Activated CD8-positive, alpha-beta memory T cell treated with anti-CD3 and anti-CD28 coated beads, Interleukin-2, amount 50 U/mL, for 4 hours (primary cell): ENCODE measurements around the gene ITK.

Experiments
- DNase-seq: peaks from one replicate; pipeline ENCODE4 v3.0.0-alpha.2; 2020

The ITK gene

DNA sequence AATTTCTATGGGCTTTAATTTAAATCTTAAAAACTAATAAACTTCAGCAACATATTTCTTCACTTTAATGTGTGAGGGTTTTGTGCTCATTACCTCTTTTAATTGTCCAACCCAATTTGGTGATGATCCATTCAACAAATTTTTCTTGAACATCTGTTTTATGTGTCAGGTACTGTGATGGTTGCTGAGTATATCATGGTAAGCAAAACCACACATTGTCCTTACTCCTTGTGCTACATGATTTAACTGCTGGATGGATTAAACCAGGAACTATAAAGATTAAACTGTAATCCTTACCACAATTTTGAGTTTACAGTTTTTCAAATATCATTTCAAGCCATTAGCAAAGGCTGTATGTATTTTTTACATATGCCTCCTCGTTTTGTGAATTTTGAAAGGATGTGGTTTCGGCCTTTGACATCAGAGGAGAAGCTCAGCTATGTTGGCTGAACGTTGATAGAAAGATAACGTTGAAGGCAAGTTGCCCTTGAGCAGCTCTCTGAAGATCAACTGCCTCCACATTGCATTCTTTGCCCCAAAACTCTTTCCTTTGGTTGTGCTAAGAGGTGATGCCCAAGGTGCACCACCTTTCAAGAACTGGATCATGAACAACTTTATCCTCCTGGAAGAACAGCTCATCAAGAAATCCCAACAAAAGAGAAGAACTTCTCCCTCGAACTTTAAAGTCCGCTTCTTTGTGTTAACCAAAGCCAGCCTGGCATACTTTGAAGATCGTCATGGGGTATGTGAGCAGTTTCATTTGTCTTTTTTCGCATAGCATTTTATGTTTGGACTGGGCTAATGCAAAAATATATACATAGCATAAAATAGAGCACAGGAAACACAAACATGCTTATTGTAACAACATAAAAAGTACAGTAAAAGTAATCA is at the start of gene ITK:
Gene ITK (plus strand): TSS at position 467 of the 891 bp plus-strand sequence. CDS start 138 bp downstream, at position 605.
- DNase-seq: no peak

DNA sequence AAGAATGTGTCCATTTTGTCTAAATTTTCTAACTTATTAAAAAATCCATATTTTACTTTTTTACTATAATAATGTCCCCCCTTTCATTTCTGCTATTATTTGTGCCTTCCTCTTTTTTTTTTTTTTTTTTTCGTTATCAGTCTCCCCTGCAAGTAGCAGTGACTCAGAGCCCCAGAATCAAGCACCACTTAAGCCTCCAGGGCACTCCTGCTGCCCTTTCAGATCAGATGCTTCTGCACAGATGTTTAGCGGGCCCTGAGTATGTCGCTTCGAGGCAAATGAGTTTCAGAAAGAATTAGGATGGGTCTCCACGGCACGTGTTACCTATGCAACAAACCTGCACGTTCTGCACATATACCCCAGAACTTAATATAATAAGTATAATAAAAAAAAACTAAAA is 49.7 kb upstream of the ITK start:
- DNase-seq: no peak

DNA sequence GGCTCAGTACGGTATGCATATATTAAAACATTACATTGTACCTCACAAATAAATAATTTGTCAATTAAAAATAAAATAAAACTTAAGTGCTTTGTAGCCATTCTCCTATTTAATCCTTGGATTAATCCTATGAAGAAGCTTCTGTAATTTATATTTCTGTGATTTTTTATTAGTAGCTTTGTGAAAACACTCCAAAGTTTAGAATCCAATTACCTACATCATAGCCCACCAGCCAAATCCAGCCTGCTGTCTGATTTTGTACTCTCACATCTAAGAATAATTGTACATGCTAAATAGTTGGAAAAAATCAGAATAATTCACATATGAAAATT is 48.4 kb upstream of the ITK start:
- DNase-seq: no peak

DNA sequence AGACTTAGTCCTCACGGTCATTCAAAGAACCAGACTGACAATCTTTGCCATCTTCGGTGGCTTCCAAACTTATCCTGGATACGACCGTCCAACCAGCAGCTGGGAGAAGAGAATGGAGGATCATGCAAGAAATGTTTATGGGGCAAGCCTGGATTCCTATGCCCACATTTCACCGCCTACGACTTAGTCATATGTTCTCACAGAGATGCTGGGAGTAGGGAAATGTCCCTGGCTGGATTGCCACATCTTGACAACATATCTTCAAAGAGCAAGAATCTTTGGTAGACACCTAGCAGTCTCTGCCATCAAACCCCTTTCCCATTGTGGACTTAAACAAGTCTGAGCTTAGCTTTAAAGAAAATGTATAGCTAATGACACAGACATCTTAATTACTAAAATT is 42.9 kb upstream of the ITK start:
- no peak for DNase-seq

DNA sequence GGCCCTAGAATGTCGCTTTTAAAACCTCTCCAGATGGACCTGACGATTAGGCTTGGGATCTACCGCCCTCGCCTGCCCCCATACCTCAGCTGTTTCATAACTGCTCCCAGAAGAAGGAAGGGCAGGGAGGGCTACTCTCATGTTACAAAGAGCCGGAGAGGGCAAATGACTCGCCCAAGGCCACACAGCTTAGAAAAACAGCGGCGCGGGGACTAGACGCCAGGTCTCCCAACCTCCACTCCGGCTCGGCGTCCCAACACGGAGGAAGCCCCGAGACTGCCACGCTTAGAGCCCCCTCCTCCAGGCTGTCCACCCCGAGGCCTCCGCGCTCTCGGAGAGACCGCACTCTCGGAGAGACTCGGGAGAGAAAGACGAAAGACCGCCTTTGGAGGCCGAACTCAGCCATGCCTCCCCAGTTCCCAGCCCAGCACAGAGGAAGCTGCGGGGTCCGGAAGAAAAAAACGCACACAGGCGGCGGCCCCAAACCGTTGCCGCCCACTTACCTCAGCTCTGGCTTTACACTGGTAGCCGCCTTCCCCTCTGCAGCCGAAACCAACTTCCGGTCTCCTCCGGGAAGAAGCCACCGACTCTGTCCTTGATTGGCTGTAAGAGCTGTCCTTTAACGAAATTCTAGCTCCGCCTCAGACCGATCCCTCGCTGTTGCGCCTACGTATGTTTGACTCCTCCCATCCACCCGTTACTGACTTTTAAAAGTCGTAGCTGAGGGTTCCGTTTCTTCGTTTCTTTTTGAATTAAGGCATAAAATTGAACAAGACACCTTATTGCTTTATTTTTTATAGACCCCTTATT is 38.1 kb upstream of the ITK start, which contains the start of gene MED7:
Gene MED7 (minus strand): TSS at position 549 of the 810 bp plus-strand sequence. CDS start 3,434 bp downstream, outside the sequence.
- peak; percentile 85 for DNase-seq

DNA sequence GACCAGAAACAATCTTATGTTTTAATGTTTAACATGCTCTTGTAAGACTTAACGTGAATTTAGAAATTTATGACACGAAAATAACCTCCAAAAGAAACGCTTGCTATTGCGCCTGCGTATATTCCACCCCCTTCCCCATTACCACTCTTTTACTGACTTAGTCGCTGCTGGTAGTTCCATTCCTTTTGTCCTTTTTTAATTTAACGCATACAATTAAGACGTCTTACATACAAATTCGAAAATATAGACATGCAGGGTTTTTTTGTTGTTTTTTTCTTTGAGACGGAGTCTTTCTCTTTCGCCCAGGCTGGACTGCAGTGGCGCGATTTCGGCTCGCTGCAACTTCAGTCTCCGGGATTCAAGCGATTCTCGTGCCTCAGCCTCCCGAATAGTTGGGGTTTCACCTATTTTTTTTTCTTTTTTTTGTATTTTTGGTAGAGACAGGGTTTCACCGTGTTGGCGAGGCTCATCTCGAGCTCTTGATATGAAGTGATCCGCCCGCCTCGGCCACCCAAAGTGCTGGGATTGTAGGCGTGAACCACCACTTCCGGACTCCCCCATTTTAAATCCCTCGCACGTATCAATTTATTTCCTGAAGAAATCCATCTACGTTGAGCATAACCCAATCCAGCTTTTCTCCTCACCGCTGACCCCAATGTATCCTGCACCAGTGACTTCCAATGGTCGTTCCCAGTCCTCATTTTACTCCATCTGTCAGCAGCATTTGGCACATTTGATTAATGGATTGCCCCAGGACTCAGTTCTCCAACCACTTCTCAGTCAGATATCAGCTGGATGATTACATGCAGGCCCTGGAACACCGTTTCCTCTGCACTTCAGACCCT is 37.3 kb upstream of the ITK start:
- peak; percentile 28 for DNase-seq

DNA sequence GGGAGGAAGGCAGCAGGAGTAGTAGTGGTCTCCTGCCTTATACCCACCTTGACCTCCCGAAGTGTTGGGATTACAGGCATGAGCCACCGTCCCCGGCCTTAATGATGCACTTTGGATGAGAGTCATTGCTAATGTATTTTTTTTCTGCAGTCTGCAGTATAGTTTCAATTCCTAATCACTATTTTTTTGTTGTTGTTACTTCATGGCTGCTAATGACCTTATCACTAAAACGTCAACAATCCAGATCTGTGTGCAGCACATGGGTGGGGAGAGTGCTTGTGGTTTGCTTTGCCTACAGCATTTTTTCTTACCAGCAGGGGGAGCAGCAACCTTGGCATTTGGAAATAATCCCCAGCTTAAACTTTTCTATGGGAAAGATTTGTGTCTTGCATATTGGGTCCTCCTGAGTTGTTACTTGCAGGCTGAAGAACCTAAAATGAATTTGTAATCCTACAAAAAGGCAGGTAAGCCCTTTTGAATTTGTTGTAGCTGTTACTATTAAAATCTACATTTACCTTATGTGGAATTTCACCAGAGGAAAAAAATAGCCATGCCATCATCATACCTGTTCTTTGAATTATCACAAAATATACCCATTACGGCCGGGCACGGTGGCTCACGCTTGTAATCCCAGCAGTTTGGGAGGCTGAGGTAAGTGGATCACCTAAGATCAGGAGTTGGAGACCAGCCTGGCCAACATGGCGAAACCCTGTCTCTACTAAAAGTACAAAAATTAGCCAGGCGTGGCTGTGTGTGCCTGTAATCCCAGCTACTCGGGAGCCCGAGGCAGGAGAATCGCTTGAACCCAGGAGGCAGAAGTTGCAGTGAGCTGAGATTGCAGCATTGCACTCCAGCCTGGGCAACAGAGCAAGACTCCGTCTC is 31.7 kb upstream of the ITK start:
- DNase-seq: peak; percentile 81

DNA sequence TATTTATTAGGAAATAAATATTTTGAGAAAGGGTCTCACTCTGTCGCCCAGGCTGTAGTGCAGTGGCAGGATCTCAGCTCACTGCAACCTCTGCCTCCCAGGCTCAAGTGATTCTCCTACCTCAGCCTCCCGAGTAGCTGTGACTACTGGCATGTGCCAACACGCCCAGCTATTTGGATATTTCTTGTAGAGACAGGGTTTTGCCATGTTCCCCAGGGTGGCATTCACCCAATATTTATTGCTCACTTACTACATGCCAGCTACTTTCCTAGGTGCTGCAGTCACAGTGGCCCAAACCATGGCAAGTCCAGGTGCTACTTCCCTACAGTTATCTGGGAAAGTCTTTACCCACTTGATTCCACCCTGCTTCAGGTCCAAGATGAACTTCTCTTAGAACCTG is 29.6 kb upstream of the ITK start:
- DNase-seq: no peak

DNA sequence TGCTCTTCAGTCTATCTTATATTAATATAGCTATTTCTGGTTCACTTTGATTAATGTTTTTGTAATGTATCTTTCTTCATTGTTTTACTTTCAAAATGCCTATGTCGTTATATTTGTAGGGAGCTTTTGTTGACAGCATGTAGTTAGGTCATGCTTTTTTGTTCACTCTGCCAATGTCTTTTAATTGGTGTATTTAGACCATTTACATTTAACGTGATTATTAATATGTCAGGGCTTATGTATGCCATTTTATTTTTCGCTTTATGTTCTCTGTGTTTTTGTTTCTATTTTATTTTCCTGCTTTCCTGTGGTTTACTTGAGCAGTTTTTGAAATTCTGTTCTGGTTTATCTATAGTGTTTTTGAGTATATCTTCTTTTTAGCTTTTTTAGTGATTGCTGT is 25.3 kb upstream of the ITK start:
- no peak for DNase-seq

DNA sequence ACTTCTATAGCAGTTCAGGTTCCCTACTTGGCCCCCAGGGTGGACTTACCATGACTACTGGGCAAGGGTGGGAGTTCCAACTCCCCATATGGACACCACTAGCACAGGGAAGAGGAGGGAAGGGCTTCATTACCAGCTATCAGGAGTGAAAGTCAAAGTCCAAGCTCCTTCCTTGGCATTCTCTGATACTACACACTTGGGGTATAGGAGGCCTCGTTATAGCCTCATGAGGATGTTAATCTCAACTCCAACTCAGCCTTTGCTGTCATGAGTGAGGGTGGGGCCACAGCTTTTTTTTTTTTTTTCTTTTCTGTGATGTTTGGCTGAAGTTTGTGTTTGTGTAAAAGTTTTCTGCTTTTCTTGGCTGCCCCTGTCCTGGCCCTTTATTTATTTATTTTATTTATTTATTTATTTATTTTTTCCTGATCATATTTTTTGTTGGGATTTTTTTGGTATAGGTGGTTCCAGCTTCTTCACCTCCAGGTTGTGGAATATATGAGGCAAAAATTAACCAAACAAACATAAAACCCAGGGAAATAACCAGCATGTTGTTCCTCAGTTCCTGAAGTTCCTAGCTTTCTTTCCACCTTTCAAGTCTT is 23.2 kb upstream of the ITK start:
- no peak for DNase-seq

DNA sequence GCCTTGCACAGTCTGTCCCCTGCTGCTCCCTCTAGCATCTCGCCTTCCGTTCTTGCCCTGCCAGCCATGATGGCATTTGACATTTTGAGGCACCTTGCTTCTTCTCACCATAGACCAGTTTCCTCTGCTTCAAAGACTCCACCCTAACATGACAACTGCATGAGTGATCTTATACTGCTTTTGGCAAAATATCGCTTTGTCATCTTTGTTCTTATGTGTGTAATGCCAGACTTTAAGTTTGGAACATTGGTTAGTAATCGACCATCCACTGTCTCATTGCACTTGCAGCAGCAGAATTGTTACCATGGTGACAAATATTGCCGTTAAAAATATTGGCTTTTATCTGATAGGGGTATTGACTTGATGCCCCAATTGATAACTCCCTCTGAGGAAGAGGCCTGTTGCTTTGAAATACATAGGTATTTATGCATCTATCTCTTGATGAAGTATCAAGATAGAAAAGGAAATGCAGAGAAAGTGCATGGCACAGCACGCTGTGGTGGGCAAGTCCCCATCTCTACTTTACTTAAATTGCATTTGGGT is 21.4 kb upstream of the ITK start:
- DNase-seq: peak; percentile 36

DNA sequence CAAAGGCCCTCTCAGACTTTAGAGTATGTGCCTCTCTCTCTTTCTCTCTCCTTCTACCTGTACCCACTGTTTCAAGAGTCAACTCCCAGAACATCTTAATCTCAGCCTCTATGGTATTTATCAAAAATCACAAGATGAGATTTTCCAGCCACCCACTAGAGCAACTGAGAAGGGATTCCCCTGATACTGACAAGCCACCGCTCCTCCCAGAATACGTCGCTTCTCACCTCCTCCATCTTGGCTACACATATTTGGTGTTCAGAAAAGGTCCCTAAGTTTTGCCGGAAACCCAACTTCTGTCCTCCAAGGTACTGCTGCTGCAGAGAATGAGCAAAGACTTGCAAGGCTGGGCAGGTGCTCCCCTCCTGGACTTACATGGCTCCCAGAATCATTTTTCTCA is 20.6 kb upstream of the ITK start:
- DNase-seq: no peak

DNA sequence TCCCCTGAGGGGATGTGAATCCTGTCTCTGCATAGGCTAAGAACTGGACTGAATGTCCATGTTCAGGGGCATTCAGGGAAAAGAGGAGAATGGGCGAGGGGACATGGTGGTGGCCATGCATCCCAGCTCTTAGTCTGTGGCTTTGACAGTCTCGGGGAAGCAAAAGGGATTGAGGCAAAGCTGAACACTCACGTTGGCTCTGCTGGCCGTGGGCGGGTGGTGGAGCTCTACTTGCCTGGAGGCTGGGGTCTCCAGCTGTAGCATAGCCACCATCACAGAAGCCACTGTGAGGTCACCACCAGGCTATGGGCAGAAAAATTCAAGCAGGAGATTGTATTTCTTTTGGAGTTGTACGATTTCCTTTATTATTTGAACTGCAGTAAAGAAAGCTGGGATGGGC is 18.6 kb upstream of the ITK start:
- no peak for DNase-seq

DNA sequence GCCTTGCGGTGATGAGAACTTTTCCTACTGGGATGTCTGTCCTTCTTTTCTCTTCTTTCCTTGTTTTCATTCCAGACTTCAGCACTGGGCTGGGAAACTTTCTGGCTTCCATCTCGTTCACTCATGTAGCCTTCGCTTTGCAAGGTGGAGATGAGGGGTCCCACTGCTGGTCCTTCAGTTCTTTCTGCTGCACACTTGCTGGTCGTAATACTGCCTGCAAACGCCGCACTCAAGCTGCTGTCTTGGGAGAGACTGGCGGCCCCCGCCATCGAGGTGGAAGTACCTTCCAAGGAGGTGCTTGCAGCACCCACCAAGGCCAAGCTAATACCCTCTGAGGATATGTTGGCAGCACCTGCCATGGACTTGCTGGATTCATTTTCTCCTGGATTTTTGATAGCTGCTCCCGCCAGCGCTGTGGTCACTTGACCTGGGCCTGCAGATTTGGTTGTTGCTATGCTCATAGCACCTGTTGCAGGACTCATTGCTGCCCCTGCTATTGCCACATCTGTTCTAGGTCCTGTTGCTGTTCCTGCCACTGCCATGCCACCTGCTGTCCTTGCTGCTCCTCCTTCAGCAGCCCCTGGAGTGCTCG is 17.6 kb upstream of the ITK start:
- DNase-seq: no peak

DNA sequence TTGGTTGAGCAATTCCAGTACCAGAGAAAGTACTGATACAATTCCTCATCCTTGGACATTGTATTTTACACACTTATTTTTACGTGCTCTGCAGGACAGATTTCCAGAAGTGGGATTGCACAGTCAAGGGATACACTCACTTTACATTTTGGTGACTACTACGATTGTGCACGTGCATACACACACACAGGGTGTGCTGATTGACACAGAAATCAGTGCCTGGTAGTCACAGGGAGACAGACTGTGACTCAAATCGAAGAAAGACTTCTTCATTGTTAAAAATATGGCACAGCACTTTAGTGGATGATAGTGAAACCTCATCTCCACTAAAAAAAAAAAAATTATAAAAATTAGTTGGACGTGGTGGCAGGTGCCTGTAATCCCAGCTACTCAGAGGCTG is 16.1 kb upstream of the ITK start:
- DNase-seq: no peak

DNA sequence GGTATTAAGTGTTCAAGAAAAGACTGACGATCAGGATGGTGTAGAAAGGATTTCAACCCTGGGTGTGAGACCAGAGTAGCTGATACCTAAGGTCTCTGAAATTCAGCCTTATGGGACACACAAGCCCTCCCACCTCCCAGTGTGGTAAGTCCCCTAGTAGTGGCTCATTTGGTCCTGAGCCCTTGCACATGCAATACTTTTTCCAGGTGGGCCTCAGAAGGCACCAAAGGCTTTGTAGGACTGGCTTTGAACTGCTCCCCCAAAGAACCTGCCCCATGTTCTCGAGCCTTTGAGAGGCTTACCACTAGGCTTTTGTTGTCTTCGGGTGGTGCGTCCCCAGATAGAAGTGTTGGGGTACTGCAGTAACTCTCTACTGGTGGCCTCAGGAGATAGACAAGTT is 15.4 kb upstream of the ITK start:
- no peak for DNase-seq

DNA sequence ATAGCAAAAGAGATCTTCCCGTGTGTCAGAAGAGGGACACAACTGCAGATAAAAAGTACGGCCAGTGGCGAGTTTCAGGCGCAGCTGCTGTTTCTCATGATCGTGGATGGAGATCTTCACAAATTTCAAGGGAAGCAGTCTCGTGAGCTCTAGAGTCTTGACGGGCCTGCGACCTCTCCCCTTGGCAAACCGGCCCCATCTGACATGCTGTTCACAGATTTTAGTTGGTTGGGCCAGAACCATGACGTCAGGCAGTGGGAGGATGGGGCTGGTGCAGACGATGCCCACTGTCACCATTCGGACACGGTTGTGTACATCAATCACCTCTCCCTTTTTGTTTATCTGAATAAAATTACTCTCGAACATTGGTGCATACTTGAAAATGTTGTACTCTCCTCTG is 15.0 kb upstream of the ITK start:
- no peak for DNase-seq

DNA sequence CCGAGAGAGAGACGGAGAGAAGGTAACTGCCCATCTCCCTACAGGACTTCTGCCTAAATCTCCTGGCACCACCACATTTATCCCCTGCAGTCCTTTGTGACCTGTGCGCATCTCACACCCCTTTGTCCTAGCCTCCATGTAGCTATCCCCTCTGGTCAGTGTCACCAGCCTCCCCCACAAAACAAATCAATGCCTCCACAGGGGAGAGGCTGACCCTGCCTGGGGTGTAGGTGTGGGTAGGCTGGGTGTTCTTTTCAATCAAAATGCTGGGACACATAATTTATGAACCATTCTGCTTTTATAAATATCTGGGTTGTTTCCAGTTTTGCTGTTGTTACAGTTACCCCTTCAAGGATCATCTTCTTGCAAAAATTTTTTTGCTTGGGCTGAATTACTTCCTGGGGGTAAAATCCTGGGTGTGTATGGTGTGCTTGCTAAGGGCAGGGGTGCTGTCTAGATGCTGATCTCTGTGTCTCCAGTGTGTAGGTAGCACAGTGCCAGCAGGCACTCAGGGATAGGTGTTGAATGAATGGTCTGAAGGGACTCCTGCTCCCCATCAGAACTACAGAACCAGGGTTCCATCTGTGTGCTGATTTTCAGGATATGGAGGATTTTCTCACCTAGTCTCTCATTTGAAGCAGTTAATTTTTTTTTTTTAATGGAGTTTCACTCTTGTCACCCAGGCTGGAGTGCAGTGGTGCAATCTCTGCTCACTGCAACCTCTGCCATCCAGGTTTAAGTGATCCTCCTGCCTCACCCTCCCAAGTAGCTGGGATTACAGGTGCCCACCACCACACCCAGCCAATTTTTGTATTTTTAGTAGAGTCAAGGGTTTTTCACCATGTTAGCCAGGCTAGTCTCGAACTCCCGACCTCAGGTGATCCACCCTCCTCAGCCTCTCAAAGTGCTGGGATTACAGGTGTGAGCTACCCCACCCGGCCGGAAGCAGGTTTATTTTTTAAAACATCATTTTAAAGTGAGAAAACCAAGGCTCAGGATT is 14.1 kb upstream of the ITK start, which contains the start of gene GARIN3:
Gene GARIN3 (minus strand): TSS at position 51 of the 1,000 bp plus-strand sequence. CDS start 96 bp downstream, outside the sequence.
- no peak for DNase-seq

DNA sequence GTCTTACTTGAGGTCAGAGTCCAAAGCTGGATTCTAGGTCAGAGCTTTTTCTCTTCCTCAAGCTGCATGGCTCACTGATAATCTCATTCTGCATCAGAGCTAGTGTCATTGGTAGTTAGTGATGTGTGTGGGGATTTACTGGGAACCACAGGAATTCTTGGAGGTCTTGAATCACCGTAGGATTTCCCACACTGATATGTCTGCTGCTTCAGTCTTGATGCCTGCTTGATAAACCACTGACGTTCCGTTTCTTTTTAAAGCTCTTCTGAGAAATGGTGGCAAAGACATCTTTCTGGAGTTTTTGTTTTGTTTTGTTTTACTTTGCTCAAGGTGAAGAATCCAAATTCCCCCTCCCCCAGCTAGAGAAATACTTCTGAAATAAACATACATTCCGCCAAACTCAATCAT is 13.4 kb upstream of the ITK start:
- DNase-seq: no peak

DNA sequence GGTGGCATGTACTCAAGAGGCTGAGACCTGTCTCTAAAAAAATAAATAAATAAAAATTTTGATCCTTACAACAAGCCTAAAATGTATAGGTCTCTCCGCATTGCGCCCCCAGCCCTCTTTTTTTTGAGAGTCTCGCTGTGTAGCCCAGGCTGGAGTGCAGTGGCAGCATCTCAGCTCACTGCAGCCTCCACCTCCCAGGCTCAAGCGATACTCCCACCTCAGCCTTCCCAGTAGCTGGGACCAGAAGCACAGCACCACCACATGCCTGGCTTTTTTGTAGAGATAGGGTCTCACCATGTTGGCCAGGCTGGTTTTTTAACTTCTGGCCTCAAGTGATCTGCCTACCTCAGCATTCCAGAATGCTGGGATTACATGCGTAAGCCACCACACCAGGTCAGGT is 12.4 kb upstream of the ITK start:
- no peak for DNase-seq
